ENCODE data around the gene OR1F1.
A peak's percentile ranks its signal among the peaks of the same experiment; 100 is the strongest.
"Not testable (repeated sequence)": the region's sequence is repeated elsewhere in the genome, so short reads cannot be mapped to it uniquely, and the experiment has no call there.

OR1F1 gene

DNA sequence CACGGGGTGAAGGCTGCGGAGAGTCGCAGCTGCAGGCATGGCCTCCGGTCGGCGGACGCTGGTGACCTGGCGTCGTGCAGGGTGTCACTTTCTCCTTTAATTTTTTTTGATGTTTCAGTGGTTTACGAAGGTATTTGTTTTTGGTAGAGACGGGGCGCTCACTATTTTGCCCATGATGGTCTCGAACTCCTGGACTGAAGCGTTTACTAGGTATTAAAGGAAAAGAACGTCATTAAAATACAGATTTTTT, 36.1 kb upstream of the OR1F1 start:
- DNase-seq: no peak

DNA sequence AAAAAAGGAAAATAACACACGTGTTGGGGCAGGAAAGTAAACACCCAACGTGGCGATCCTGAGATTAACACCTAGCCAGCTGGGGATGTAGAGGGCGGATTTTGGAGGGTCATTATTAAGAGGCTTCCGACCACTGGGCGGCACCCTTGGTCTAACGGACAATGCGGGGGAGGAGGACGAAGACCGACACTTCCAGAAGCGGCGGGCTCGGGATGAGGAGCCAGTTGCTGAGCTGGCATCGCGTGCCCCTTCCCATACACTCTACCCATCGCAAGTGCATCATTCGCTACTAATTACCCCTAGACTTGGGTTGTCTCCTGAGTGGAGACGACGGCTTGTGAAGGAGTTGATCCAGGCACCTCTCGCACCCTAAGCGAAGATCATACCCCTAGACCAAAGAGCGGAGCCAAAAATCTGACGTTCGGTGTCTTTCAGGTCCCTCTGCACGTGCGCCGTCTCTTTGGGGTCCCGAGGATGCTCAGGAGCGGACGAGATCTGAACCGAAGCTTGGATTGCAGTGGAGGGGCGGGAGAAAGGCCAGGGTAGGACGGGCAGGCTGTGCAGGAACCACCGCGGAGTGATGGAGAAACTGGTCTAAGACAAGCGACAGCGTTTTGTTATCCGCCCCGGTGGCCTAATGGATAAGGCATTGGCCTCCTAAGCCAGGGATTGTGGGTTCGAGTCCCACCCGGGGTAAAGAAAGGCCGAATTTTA, 35.6 kb upstream of the OR1F1 start:
- DNase-seq: peak; percentile 85

DNA sequence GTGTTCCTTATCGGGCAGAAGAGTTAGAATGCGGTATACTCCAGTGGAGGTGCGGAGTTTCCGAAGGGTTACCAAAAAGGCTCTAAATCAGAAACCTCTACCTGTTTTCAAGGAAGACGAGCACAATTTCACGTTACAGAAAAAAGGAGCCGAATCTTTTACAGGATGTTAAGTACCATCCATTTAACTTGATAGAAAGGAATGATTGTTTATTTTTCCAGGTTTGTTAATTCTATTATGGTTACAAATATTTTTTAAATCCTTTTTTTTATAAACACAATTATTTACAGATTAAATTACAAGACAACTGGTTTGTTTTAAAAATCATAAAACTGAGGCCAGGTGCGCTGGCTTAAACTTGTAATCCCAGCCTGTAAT, 35.0 kb upstream of the OR1F1 start:
- DNase-seq: no peak

DNA sequence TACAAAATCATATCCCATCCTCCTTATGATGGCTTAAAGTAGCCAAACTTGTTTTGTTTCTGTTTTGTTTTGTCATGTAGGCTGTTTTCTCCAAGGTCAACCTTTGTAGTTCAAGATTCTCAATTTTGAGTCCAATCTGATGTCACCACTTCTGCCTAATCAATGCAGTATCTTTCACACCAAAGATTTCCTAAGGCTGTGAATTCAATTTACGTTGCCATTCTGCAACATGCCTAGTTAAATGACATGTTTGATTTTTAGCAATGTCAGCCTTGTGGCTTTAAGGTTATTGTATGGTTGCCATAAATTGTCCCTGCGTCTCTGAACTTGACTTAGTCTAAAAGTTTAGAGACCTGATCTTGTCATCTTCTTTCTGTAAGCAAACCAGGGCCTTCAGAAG, 32.8 kb upstream of the OR1F1 start:
- DNase-seq: no peak

DNA sequence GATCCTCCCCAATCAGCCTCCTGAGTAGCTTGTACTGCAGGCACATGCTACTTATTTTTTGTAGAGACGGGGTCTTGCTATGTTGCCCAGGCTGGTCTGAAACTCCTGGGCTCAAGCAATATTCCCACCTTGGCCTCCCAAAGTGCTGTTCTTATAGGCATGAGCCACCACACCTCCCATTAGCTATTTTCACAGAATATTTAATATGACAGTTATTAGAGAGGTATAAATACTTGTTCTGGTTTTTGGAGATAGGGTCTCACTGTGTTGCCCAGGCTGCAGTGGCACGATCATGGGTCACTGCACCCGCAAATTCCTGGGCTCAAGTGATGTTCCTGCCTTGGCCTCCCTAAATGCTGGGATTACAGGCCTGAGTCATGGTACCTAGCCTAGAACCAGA, 32.0 kb upstream of the OR1F1 start:
- DNase-seq: no peak

DNA sequence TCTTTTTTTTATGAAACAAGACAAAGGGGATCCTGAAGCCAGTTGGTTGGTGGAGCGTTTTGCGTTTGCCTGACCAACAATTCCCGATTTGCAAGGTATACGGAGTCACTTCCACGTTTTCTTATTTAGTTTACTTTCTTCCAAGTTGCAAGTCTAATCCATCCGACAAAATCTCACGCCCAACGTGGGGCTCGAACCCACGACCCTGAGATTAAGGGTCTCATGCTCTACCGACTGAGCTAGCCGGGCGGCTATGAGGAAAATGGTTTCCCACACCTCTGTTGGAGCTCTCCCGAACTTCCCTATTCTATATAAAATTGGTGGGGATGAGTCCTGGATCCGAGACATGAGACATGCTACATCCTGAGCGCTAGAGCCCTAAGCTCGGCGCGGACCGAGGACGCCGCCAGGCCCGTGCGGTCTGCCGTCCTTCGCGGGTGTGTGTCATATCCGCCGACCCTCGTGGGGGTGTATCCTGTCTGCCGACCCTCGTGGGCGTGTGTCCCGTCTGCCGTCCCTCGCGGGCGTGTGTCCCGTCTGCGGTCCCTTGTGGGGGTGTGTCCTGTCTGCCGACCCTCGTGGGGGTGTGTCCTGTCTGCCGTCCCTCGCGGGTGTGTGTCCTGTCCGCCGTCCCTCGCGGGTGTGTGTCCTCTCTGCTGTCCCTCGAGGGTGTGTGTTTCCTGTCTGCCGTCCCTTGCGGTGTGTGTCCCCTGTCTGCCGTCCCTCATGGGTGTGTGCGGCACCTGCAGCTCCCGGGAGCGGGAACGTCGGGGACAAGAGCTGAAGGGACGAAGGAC, 30.6 kb upstream of the OR1F1 start:
- peak; percentile 60 for DNase-seq

DNA sequence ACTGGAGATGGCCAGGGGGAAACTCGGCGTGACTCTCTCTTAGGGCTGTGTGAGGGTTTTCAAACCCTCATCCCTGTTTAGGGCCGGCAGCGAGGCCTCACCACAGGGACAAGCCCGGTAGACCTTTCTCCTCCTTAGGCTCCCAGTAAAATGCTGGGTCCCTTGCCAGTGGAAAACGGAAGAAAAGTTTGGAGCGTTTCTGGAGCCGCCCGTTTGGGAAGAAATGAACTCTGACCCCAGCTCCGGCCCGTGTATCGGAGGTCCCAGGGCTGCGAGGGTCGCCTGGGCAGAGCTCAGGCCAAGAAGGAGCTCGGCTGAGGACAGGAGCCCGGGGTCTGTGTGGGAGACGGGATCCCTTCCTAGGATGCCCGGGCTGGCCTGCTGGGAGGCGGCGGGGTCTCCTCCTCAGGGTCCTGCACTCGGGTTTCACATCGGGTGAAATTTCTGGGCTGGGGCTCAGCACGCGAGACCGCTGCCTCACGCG, 29.9 kb upstream of the OR1F1 start:
- peak; percentile 40 for DNase-seq

DNA sequence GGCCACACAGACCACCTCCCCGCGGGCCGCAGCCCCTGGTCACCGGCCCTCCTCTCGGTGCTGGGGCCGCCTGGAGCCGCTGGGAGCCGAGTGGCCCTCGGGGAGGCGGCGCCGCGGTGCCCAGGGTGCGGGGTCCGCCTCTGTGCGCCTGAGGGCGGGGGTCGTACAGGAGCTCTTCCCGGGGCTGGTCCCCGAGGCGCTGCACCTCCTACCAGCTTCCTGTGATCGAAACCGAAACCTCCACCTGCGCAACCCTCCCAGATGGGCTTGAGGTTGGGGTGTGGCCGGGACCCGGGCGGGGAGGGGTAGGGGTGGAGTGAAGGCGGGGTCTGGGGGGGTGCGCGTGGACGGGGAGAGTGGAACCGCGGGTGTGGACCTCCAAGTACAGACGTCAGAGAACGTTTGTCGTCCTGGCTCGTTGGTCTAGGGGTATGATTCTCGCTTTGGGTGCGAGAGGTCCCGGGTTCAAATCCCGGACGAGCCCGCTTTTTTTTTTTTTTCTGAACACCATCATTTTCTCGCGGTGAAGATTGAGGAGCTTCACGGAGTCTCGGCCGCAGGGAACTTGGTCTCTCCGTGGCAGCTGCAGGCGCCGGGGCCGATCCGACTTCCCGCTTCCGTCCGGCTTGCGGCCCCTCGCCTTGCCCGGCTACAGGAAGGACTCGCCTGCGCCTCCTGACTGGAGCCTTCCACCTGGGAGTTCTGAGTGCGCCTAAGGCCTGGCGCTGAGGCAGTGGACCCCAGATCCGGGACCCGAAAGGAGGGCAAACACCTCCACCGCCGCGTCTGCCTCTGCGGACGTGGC, 29.3 kb upstream of the OR1F1 start:
- DNase-seq: peak; percentile 85

DNA sequence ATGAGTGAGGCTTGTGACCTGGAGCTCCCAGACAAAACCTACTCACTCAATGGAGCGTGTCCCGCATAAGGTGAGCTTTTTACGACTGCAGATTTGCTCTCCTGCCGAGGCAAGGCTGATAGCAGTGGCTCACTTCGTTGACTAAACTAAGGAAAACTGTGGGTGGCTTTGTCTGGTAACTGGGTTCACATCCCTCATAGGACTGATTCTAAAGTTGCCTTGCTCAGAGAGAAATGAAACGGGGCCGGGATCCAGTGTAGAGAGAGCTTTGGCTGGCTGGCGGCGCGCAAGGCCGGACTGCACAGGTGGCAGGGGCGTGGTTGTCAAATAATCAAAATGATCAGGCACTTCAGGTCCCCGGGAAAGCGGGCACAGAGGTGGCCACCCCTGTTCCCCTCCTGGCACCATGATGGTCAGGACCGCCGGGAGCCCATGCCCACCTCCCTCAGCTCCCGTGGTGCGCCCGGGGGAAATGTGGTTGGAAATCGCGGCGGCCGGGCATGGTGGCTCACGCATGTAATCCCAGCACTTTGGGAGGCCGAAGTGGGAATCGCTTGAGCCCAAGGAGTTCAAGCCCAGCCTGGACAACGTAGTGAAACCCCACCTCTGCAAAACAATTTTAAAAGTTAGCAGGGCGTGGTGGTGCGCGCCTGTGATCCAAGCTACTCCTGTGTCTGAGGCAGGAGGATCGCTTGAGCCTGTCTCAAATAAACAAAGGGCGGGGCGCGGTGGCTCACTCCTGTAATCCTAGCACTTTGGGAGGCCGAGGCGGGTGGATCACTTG, 26.6 kb upstream of the OR1F1 start:
- no peak for DNase-seq

DNA sequence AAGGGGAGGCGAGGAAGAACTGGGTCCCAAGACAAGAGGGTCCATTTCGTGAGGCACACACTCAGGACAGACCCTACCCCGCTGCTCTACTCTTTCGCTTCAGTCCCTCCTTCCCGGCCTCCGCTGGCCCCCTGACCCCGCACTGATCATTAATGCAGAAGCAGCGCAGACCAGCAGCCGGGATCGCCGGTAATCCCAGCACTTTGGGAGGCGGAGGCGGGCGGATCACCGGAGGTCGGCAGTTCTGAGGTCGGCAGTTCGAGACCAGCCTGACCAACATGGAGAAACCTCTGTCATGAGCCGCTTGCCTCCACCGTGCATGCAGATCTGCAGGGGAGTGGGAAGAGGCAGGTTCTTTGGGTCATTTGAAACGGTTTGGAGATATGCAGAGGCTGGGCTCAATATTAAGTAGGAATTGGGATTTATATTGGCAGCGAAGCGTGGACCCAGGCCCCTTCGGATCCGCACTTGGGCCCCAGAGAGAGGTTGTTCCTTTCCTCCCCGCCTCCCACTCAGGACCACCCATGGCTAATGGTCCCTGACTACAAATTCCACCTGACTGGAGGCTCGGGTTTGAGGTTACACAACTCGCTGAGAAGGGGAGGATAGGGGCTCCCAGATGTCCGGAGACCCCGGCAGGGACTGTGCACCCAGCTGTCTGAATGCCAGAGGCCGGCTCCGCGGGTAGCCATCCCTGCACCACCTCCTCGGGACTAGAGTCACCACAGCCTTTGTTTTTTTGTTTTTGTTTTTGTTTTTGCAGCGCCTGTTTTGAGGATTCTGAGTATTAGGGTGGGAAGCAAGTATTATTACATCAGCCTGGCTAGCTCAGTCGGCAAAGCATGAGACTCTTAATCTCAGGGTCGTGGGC, 23.6 kb upstream of the OR1F1 start:
- DNase-seq: no peak

DNA sequence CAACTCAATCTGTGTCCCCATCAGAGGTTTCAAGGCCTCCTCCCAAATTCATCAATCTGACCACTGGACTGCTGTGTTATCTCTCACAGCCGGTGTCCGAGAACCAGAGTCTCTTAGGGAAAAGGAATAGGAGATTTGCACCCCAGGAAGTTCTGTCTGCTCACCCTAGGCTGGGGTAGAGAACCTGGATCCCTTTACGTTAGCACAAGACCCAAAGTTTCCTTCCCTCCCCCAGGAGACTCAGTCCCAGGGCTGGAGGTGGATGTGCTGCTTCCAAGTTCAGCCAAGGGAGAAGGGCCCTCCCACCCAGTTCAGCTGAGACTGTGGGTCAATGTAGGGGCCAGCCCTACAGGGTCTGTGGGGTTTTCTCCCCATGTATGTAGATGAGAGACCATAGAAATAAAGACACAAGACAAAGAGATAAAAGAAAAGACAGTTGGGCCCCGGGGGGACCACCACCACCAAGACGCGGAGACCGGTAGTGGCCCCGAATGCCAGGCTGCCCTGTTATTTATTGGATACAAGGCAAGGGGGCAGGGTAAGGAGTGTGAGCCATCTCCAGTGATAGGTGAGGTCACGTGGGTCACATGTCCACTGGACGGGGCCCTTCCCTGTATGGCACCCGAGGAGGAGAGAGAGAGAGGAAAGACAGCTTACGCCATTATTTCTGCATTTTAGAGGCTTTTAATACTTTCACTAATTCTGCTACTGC, 22.7 kb upstream of the OR1F1 start:
- DNase-seq: no peak

DNA sequence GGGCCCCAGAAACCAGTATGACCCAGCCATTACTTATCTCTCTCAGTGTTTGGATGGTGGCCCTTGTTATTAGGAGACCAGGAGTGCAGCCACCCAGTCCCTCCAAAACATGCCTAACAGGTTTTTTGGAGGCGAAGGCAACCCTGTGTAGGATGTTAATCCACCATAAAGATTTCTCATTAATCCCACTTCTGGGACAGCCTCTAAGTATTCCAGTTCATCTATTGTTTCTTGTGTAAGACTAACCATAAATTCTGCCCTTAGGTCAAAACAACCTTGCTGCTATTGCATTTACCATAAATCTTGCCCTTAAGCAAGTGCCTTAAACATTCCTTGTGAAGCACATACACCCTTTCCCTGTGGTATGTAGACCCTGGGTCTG, 21.5 kb upstream of the OR1F1 start:
- no peak for DNase-seq

DNA sequence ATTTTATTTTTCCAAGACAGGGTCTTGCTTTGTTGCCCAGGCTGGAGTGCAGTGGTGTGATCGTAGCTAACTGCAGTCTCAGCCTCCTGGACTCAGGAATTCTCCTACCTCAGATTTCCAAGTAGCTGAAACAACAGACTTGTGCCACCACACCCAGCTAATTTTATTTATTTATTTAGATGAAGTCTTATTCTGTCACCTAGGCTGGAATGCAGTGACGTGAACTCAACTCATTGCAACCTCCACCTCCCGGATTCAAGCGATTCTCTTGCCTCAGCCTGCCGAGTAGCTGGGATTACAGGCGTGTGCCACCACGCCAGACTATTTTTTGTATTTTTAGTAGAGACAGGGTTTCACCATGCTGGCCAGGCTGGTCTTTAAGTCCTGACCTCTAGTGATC, 19.3 kb upstream of the OR1F1 start:
- not testable (repeated sequence) for DNase-seq

DNA sequence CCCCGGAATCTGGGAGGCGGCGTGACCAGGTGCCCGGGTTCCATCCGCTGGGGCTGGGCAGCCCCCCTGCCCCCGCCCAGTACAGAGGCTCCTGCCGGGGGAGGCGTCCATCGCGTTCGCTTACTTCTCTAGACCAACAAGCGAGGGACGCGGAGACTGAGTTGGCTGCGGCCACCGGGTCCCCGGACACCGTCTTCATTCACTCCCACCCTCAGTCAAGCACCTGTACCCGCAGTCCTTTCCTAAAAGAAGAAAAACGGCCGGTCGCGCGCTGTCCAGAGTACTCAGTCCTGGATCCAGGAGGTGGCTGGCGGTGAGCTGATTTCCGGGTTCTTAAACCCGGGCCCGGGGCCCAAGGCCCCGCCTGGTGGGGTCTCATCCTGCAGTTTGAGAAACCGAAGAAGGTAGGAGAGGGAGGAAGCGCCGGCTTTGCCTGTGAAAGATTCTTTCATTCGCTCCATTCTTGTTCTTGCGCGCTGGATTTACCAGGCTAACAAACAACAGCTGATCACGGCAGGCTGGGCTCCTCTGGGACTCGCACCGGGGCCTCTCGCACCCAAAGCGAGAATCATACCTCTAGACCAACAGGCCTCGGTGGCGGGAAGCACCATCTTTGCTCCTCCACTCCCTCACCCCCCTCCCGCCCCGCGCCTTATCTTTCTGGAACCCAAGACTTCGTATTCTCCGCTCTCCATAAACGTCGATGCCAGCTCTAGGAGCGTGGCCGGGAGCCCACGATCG, 17.4 kb upstream of the OR1F1 start:
- DNase-seq: no peak

DNA sequence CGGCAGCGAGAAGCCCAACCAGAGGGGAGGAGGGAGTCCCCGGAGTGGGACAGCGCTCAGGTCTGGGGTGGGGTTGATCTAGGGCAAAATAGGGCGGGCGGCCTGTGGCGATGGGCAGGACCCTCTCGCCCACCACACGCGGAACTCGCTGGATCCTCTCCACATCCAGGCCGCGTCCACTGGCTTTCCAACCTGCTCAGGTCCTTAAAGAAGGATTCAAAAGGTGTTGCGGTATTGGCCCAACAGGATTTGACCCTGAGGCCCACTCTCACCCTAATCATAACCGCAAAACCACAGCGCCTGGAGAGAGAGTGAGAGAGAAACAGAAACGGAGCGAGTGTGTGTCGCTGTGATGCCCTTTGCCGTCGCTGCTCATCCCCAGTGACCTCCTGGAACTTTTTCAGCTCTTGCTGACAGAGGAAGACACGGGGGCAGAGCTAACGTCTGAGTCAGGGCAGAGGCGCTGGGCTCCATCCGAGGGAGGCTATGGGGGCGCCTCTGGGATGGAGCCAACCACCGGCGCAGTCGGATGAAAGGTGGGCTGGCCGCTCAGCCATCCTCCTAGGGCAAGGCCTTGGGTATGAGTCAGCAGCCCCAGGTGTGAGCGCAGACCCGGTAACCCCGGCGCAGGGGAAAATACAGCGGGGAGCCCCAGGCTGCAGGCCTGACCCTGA, 16.7 kb upstream of the OR1F1 start:
- peak; percentile 59 for DNase-seq

DNA sequence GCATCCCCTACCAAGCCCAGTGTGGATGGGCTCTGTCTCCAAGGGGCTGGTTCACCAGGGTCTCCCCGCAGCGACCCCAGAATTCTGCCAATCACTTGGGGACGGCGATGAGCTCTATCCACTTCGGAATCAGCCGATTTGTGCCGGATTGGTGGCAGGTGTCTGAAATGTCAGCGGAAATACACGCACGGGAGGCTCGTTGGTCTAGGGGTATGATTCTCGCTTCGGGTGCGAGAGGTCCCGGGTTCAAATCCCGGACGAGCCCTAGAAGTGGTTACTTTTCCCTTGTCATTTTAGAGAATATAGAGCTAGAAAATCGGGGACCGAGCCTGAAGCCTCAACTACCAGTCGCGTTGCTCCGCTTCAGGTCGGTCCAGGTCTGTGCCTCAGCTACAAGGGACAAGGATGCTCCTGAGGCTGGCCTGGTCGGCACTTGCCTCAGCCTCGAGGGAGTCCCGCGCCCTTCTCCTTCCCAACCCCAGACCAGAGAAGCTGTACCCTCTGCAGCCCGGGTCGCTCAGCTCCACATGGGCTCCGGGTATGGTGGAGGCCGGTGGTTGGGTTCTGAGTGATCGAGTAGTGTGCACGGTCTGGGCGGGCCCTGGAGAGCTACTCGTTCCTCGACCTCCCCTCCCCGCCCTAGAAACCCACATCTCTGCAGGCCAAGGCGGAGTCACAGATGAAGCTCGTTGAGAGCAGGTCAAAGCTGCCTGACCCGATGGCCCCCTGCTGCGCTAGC, 16.0 kb upstream of the OR1F1 start:
- DNase-seq: peak; percentile 66

DNA sequence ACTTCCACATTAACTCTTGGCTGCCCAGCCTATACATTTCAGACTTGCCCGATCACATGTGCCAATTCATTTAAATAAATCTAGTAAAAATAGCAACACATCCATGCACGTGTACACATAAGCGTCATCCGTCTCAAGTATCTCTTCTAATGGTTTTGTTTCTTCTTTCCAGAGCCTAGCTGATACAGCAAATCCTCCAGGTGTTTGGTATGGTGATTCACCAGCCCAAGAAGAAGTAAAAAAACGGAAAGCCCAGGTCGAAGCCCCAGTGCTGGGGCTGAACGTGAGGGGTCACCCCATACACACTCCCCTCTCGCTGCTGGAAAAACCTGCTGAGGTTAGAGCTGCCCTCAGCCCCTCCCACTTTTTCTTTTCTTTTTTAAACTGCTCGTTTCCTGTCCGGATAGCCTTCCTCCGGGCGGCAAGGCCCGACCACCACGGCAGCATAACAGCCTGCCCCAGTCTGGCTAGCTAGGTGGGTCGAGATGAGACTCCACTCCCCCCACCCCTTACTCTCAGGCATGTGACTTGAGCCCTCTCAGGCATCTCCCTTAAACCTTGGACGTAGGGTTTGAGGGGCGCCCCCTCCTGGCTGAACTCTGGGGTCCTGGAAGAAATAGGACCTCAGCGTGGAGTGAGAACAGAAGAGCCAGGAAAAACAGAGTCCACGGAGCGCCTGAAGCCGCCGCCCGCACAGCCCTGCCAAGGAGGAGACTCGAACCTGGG, 13.9 kb upstream of the OR1F1 start:
- DNase-seq: no peak

DNA sequence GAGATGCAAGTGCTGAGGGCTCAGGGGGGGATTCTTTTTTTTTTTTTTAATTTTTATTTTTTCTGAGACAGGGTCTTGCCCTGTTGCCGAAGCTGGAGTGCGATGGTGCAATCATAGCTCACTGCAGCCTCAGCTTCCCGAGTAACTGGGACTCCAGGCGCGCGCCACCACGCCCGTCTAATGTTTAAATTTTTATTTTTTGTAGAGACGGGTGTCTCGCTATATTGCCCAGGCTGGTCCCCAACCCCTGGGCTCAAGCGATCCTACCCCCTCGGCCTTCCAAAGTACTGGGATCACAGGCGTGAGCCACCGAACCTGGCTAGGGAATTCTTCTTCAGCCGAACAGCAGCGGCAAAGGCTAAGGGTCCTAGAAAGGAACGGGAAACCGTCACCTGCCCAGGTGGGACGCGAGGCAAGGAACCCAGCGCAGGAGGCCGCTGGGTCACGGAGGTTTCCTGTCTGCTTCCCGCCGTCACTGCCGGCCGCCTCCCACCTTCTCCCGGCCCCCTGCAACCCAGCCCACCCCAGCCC, 13.3 kb upstream of the OR1F1 start:
- DNase-seq: no peak
